PFSK-1 (cell line): ENCODE data around the gene TDRD3.

Source experiments
- FOXP2 ChIP-seq: optimal IDR thresholded peaks from 2 replicates; pipeline ENCODE3; 2011; ENCODE audit warnings: borderline replicate concordance, control low read depth, inconsistent platforms; ENCODE audit not compliant: insufficient read depth; ENCODE audit errors: extremely low read length, extremely low read depth
- POLR2AphosphoS5 ChIP-seq: IDR thresholded peaks from 2 replicates; pipeline ENCODE4 v1.6.1; 2012; ENCODE audit warnings: low read depth, mild to moderate bottlenecking, control low read depth, low read length, moderate library complexity
- REST ChIP-seq, 2 experiments: IDR thresholded peaks; 2 replicates each; pipeline versions ENCODE4 v1.6.1 to v1.8.0; 2011 to 2012; ENCODE audit warnings: low read depth in 2 of 2, low read length in 2 of 2, control low read depth in 1 of 2, inconsistent platforms in 1 of 2, mild to moderate bottlenecking in 1 of 2, moderate library complexity in 1 of 2; ENCODE audit not compliant: insufficient read depth in 1 of 2
- SIN3A ChIP-seq: IDR thresholded peaks from 2 replicates; pipeline ENCODE4 v1.6.1; 2012; ENCODE audit warnings: mild to moderate bottlenecking, low read length, moderate library complexity, borderline replicate concordance; ENCODE audit not compliant: insufficient read depth
- TAF1 ChIP-seq: IDR thresholded peaks from 2 replicates; pipeline ENCODE4 v1.6.1; 2012; ENCODE audit warnings: low read length, control low read depth, borderline replicate concordance; ENCODE audit not compliant: insufficient read depth

- TF ChIP-seq TAF1: no peak
- TF ChIP-seq POLR2AphosphoS5: no peak
- TF ChIP-seq REST (IDR thresholded peaks at IDR 0.05; ENCODE audit: insufficient read depth in 1 of 2, low read depth in 2 of 2, low read length in 2 of 2): no peak
- no peak for TF ChIP-seq SIN3A
- TF ChIP-seq FOXP2: no peak
Observed at GRCh38 chr13:60613080-60613479, 216.1 kb downstream of the TDRD3 start.
